Panc1 (cell line): Measurements from ENCODE around the gene GLIPR2. TPM values are rescaled to one million over a fixed set of nuclear protein-coding genes. Genes with fewer than 3 reads are reported as not detected.

Source experiments
- ATAC-seq: fragments of 200-7000 bp; cut with Tn5 transposase; 2 replicates; pipeline ENCODE4 v1.9.1; 2020; ENCODE audit warnings: mild to moderate bottlenecking, moderate library complexity
- BruUV-seq: library from RNA; stranded (reverse); fragments of 400-500 nt; replicated peaks from 2 replicates; lab custom pipeline; 2021; lab: Mats Ljungman, UMichigan
- CTCF ChIA-PET: fragments of 300-600 bp; sonication (Branson Sonifier 250); formaldehyde crosslinking; loops from one replicate; lab custom pipeline; 2022; ENCODE audit warnings: antibody characterized with exemption; lab: Charles Lee
- POLR2A ChIA-PET: fragments of 300-600 bp; sonication (Branson Sonifier 250); formaldehyde crosslinking; loops from one replicate; lab custom pipeline; 2022; ENCODE audit warnings: antibody characterized with exemption; lab: Charles Lee
- DNase-seq: peaks from one replicate; pipeline ENCODE4 v3.0.0-alpha.2; 2010; ENCODE audit warnings: low read depth, low spot score
- H3K27ac ChIP-seq: 2 replicates; pipeline ENCODE4 v1.5.1; 2011; ENCODE audit warnings: mild to moderate bottlenecking, low read length, inconsistent platforms
- H3K27me3 ChIP-seq: fragments of 200-500 bp; sonication (Bioruptor generic); 2 replicates; pipeline ENCODE4 v1.6.0; 2014; ENCODE audit warnings: low read length, inconsistent platforms; ENCODE audit not compliant: control insufficient read depth, insufficient read depth
- H3K36me3 ChIP-seq: fragments of 200-500 bp; sonication (Bioruptor generic); 2 replicates; pipeline ENCODE4 v1.5.1; 2014; ENCODE audit warnings: inconsistent platforms, mild to moderate bottlenecking, low read length, moderate library complexity; ENCODE audit not compliant: control insufficient read depth, insufficient read depth
- H3K4me1 ChIP-seq: 2 replicates; pipeline ENCODE4 v1.5.1; 2011; ENCODE audit warnings: inconsistent platforms, mild to moderate bottlenecking, low read length, moderate library complexity; ENCODE audit not compliant: control insufficient read depth, insufficient read depth
- H3K4me3 ChIP-seq, 2 experiments: 2 replicates each; pipeline ENCODE4 v1.5.1; 2011 to 2012; ENCODE audit warnings: low read depth in 2 of 2, low read length in 2 of 2, mild to moderate bottlenecking in 2 of 2, inconsistent platforms in 1 of 2, moderate library complexity in 1 of 2
- H3K9me3 ChIP-seq: fragments of 200-500 bp; sonication (Bioruptor generic); 2 replicates; pipeline ENCODE4 v1.5.1; 2014; ENCODE audit warnings: low read depth, mild to moderate bottlenecking, inconsistent platforms, low read length, moderate library complexity; ENCODE audit not compliant: control insufficient read depth, insufficient read depth
- CTCF ChIP-seq: fragments of 450-650 bp; IDR thresholded peaks from 2 replicates; pipeline ENCODE4 v1.5.1; 2017; ENCODE audit warnings: mild to moderate bottlenecking
- POLR2AphosphoS5 ChIP-seq: IDR thresholded peaks from 2 replicates; pipeline ENCODE4 v1.6.1; 2012; ENCODE audit warnings: mild to moderate bottlenecking, low read depth, low read length, moderate library complexity
- REST ChIP-seq, 2 experiments: IDR thresholded peaks; 2 replicates each; pipeline ENCODE4 v1.6.1; 2011 to 2012; ENCODE audit warnings: low read depth in 2 of 2, control low read depth in 1 of 2, low read length in 1 of 2, mild to moderate bottlenecking in 1 of 2, moderate library complexity in 1 of 2; ENCODE audit not compliant: insufficient read depth in 1 of 2
- SIN3A ChIP-seq: IDR thresholded peaks from 2 replicates; pipeline ENCODE4 v1.6.1; 2012; ENCODE audit warnings: low read depth, mild to moderate bottlenecking, low read length, moderate library complexity, borderline replicate concordance; ENCODE audit not compliant: insufficient read depth
- TCF7L2 ChIP-seq: IDR thresholded peaks from 2 replicates; pipeline ENCODE4 v1.6.1; 2011; ENCODE audit warnings: mild to moderate bottlenecking, low read depth, low read length, inconsistent platforms
- in situ Hi-C: cut with HindIII; loops from 2 replicates; pipeline ENCODE4 v1.10.0; 2016; ENCODE audit warnings: low sequenced_read_pairs, low pct_unique_long_range_greater_than_20kb
- intact Hi-C: fragments of 100-400 bp; cut with micrococcal nuclease; formaldehyde crosslinking; loops from one replicate; pipeline ENCODE4 v1.10.0; 2022; ENCODE audit not compliant: unreplicated experiment
- total RNA-seq: library from RNA; stranded (reverse); gene quantifications from one replicate; pipeline ENCODE4 v1.2.1, GENCODE V29; 2021; ENCODE audit not compliant: unreplicated experiment

GLIPR2 gene
- total RNA-seq, 1 experiment from 2014 or later = 4.9 TPM

- H3K4me3 ChIP-seq = no peak overlapping the region
- no peaks in the 10 kb centered on the region for H3K27me3 ChIP-seq
- H3K4me1 ChIP-seq = peaks cover 10% of the 10 kb centered on the region
- no peak for ATAC-seq
- DNase-seq = no peak
- POLR2A ChIA-PET = no interaction called here
- no peaks in the 10 kb centered on the region; the same call in 1 of the 2 replicates for H3K9me3 ChIP-seq
- intact Hi-C loops (no loop called here), in situ Hi-C loops (no loop called here)
- no peaks in the 10 kb centered on the region for H3K36me3 ChIP-seq
- TF ChIP-seq CTCF (no peak), REST (IDR thresholded peaks at IDR 0.05; ENCODE audit: insufficient read depth in 1 of 2, low read depth in 2 of 2, low read length in 1 of 2) (no peak), TCF7L2 (no peak), SIN3A (no peak), POLR2AphosphoS5 (no peak)
- BruUV-seq = no TSS peak
- H3K27ac ChIP-seq = no peak overlapping the region
- CTCF ChIA-PET = no interaction called here
Observed at GRCh38 chr9:36153746-36154145, 17.2 kb downstream of the GLIPR2 start.

- Histone ChIP-seq H3K36me3 (no peaks in the 10 kb centered on the region), H3K4me1 (0 out of 2 replicates have a peak, but pooled peaks cover 6% of the 10 kb centered on the region), H3K27me3 (no peaks in the 10 kb centered on the region), H3K4me3 (no peak overlapping the region), H3K27ac (no peak overlapping the region), H3K9me3 (no peaks in the 10 kb centered on the region; the same call in 1 of the 2 replicates)
- no TSS peak for BruUV-seq
- DNase-seq = no peak
- TF ChIP-seq TCF7L2 = no peak
- TF ChIP-seq POLR2AphosphoS5 = no peak
- TF ChIP-seq CTCF = no peak
- no peak for TF ChIP-seq REST (IDR thresholded peaks at IDR 0.05; ENCODE audit: insufficient read depth in 1 of 2, low read depth in 2 of 2, low read length in 1 of 2)
- TF ChIP-seq SIN3A = no peak
- intact Hi-C loops = no loop called here
- 0 out of 2 replicates have a peak, but pooled peaks have one; percentile 20 for ATAC-seq
- ChIA-PET CTCF (interaction anchor here (0.5 kb wide), 1 partner anchor 69 kb away, joined by 3 read pairs; no protein-coding TSS in a partner anchor), POLR2A (no interaction called here)
- in situ Hi-C loops = no loop called here
Observed at GRCh38 chr9:36154331-36154952, 17.9 kb downstream of the GLIPR2 start.
